Smooth muscle cell of bladder (primary cell): ENCODE results near the gene STARD13. TPM values are rescaled to one million over a fixed set of nuclear protein-coding genes. Genes with fewer than 3 reads are reported as not detected.

ENCODE experiments used
- total RNA-seq: library from RNA; depleted of rRNA; stranded (reverse); fragments of >200 nt; gene quantifications from 2 replicates; pipeline ENCODE4 v1.2.3, GENCODE V29; 2014

Gene STARD13
- 22.0 and 43.4 TPM in 2 replicates for total RNA-seq

GRCh38 chr13:33285420-33286124, at the start of gene STARD13:
Gene STARD13, minus strand, starts transcription at chr13:33285755. Its CDS starts 117 bp downstream, at chr13:33285638.

